Measurements from ENCODE around the gene USP7. TPM values are rescaled to one million over a fixed set of nuclear protein-coding genes. Genes with fewer than 3 reads are reported as not detected.

The USP7 gene
- total RNA-seq, 3 donors from 2014 or later, result 125 to 144 (median 130) TPM

DNA sequence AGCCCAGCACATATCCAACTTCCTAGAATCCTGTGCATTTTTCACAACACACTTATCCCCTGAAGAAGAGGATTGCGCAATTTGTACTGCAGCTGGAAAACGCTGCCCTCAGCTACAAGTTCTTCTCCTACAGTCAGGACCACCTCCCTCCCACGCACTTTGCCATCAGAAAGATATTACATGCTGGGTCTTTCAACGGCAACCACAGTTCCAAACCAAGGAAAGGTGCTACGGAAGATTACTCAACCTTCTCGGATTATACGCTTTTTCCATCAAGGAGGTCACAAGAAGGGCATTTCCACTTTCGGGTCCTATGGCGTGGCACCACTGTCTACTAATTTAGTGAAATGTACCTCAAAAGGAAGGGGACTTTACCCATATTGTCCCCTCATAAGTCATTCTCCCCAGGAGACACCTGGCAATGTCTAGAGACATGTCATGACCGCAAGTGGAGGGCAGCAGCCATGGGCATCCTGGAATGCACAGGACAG lies 35.2 kb downstream of the USP7 start:
- Histone ChIP-seq H3K4me3 (no peak overlapping the region), H3K9me3 (no peaks in the 10 kb centered on the region), H3K4me1 (ENCODE audit: low read depth) (peaks cover 33% of the 10 kb centered on the region), H3K36me3 (ENCODE audit: low read depth) (no peaks in the 10 kb centered on the region)
- DNase-seq (no peak), ATAC-seq (no peak)
- no peak for TF ChIP-seq CTCF (IDR thresholded peaks at IDR 0.05)
- intact Hi-C loops (cut with DNase I, micrococcal nuclease), result no loop called here

GRCh38 chr16:8926827-8927226 lies 36.9 kb downstream of the USP7 start:
- no peak for TF ChIP-seq CTCF (IDR thresholded peaks at IDR 0.05)
- DNase-seq (peak in 2 of 3 donors; percentile 33 to 50), ATAC-seq (peak; percentile 39)
- H3K4me1 ChIP-seq (ENCODE audit: low read depth), result peaks cover 34% of the 10 kb centered on the region
- H3K4me3 ChIP-seq, result no peak overlapping the region
- H3K9me3 ChIP-seq, result no peaks in the 10 kb centered on the region
- no peaks in the 10 kb centered on the region for H3K36me3 ChIP-seq (ENCODE audit: low read depth)
- intact Hi-C loops (cut with DNase I, micrococcal nuclease), result no loop called here

DNA sequence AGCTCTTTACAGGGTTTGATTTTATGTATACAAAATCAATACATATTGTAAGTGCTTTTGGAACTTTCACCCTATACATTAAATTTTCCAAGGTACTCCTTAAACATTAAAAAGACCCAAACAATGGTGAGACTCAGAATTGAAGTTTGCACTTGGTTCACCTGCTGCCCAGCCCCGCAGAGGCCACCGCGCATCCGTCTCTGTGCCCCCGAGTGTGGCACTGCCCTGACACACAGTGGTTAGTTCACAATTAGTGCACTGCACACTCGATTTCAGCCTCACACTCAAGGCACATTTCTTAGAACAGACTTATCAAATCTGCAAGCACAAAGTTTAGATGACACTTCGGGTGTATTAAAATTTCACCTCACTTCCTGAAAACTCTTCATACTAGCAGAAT lies 38.3 kb downstream of the USP7 start:
- Histone ChIP-seq H3K36me3 (ENCODE audit: low read depth) (no peaks in the 10 kb centered on the region), H3K4me3 (no peak overlapping the region), H3K4me1 (ENCODE audit: low read depth) (peaks cover 34% of the 10 kb centered on the region), H3K9me3 (no peaks in the 10 kb centered on the region)
- DNase-seq, result no peak
- no peak for ATAC-seq
- intact Hi-C loops (cut with DNase I, micrococcal nuclease), result no loop called here
- TF ChIP-seq CTCF (IDR thresholded peaks at IDR 0.05), result no peak

GRCh38 chr16:8924214-8924613 lies 39.5 kb downstream of the USP7 start:
- DNase-seq, result peak; percentile 79 to 90 (median 81)
- intact Hi-C loops (cut with DNase I, micrococcal nuclease), result no loop called here
- peak; percentile 97 for ATAC-seq

GRCh38 chr16:8923199-8923598 lies 40.5 kb downstream of the USP7 start:
- H3K4me1 ChIP-seq (ENCODE audit: low read depth), result peaks cover 34% of the 10 kb centered on the region
- no peak for TF ChIP-seq CTCF (IDR thresholded peaks at IDR 0.05)
- H3K9me3 ChIP-seq, result no peaks in the 10 kb centered on the region
- no peak overlapping the region for H3K4me3 ChIP-seq
- ATAC-seq, result no peak
- DNase-seq, result no peak
- intact Hi-C loops (cut with DNase I, micrococcal nuclease), result no loop called here
- no peaks in the 10 kb centered on the region for H3K36me3 ChIP-seq (ENCODE audit: low read depth)

More at GRCh38 chr16:8924214-8924613, 39.5 kb downstream of the USP7 start:
- TF ChIP-seq CTCF (IDR thresholded peaks at IDR 0.05), result no peak
- no peak overlapping the region for H3K4me3 ChIP-seq
- peaks cover 34% of the 10 kb centered on the region for H3K4me1 ChIP-seq (ENCODE audit: low read depth)
- H3K9me3 ChIP-seq, result no peaks in the 10 kb centered on the region
- no peaks in the 10 kb centered on the region for H3K36me3 ChIP-seq (ENCODE audit: low read depth)

Measured in mucosa of descending colon (tissue), 3 donors.